K562 (cell line): Measurements from ENCODE around the gene AMBRA1.

Experiments
- CBX5 ChIP-seq: IDR thresholded peaks from 2 replicates; pipeline ENCODE4 v1.6.1; 2014; ENCODE audit warnings: low read depth, borderline replicate concordance
- EZH2 ChIP-seq: IDR thresholded peaks from 2 replicates; pipeline ENCODE4 v1.6.1; 2012; ENCODE audit warnings: low read depth, mild to moderate bottlenecking, inconsistent platforms, low read length, borderline replicate concordance
- HIVEP1 ChIP-seq: fragments of 250-450 bp; sonication (Bioruptor Pico); IDR thresholded peaks from 2 replicates; pipeline ENCODE4 v1.4.0; 2020; ENCODE audit warnings: mild to moderate bottlenecking
- PCBP2 ChIP-seq: fragments of 200-400 bp; formaldehyde crosslinking; IDR thresholded peaks from 2 replicates; pipeline ENCODE4 v1.6.1; 2018; ENCODE audit warnings: low read length, low read depth, mild to moderate bottlenecking, moderate library complexity; ENCODE audit not compliant: poor library complexity, severe bottlenecking
- RCOR1 ChIP-seq, 2 experiments: IDR thresholded peaks; 2 replicates each; pipeline ENCODE4 v1.6.1; 2012; ENCODE audit warnings: low read depth in 2 of 2, low read length in 2 of 2, borderline replicate concordance in 1 of 2, improper control_type of control experiment in 1 of 2
- TCF7 ChIP-seq: sonication (generic); IDR thresholded peaks from 2 replicates; pipeline ENCODE4 v1.6.1; 2016; ENCODE audit warnings: antibody characterized with exemption, borderline replicate concordance
- ZNF143 ChIP-seq: sonication (generic); formaldehyde crosslinking; IDR thresholded peaks from 2 replicates; pipeline ENCODE4 v1.9.0; 2022; ENCODE audit warnings: mild to moderate bottlenecking, missing genetic modification reagents

DNA sequence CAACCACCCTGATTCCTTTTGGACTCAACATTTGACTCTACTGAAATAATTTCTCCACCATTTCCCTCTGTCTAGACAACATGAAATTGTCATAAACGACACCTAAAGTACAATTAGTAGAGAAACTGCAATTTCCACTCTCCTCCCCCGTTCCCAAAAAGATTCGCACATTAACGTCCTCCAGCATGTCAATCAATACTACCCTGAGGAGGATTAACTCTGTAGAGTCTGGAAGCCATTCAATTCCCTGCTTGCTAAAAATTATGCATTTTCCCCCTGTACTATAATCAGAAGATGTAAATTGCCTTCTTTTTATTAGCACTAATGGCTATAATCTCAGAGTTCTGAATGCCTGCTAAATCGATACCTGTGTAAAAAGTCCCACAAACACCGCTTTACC is 70.5 kb downstream of the AMBRA1 start:
- no peak for TF ChIP-seq HIVEP1 (CRISPR knock-in tag)
- TF ChIP-seq EZH2: no peak
- TF ChIP-seq PCBP2: no peak
- no peak for TF ChIP-seq ZNF143 (CRISPR knock-in tag)
- no peak for TF ChIP-seq CBX5
- TF ChIP-seq TCF7: no peak
- TF ChIP-seq RCOR1 (IDR thresholded peaks at IDR 0.05; ENCODE audit: borderline replicate concordance in 1 of 2, low read depth in 2 of 2, low read length in 2 of 2): no peak
